ENCODE data around the gene USB1. TPM values are rescaled to one million over a fixed set of nuclear protein-coding genes. Genes with fewer than 3 reads are reported as not detected.

Gene USB1
- total RNA-seq, 1 experiment from 2014 or later: 18.7 TPM

- no peaks in the 10 kb centered on the region for H3K36me3 ChIP-seq (ENCODE audit: low read depth, low read length)
- no peaks in the 10 kb centered on the region for H3K9me3 ChIP-seq (ENCODE audit: low read length)
- CTCF ChIA-PET: no interaction called here
- no peak overlapping the region for H3K27ac ChIP-seq (ENCODE audit: low read length)
- H3K4me2 ChIP-seq (ENCODE audit: low read length): no peak overlapping the region
- H4K20me1 ChIP-seq (ENCODE audit: low read length): no peaks in the 10 kb centered on the region
- H3K79me2 ChIP-seq (ENCODE audit: low read length): no peaks in the 10 kb centered on the region
- no TSS peak for BruUV-seq (replicated peaks)
- H3K9me2 ChIP-seq (replicated peaks; ENCODE audit: low read length): no peaks in the 10 kb centered on the region
- POLR2A ChIA-PET (ENCODE audit: unreplicated experiment): no interaction called here
- H3K4me1 ChIP-seq (ENCODE audit: insufficient read depth, low read length): no peaks in the 10 kb centered on the region
- no peaks in the 10 kb centered on the region for H3K27me3 ChIP-seq (ENCODE audit: low read length)
- DNase-seq (no peak), ATAC-seq (no peak)
- no peak overlapping the region for H3K4me3 ChIP-seq (ENCODE audit: low read length)
- TF ChIP-seq EZH2 (IDR thresholded peaks at IDR 0.05; ENCODE audit: low read length, unreplicated experiment) (no peak), EZH2phosphoT487 (IDR thresholded peaks at IDR 0.05; ENCODE audit: borderline replicate concordance, low read length) (no peak), CTCF (conservative IDR thresholded peaks at IDR 0.05; ENCODE audit: low read depth, low read length) (no peak)
- no peak overlapping the region for H3K9ac ChIP-seq (ENCODE audit: low read length)
- H3F3A ChIP-seq (ENCODE audit: low read length, unreplicated experiment): no peaks in the 10 kb centered on the region
- H2AFZ ChIP-seq (ENCODE audit: low read length): no peak overlapping the region
- intact Hi-C loops (cut with micrococcal nuclease): no loop called here
Observed at GRCh38 chr16:58040496-58040846, 39.3 kb downstream of the USB1 start.

- H4K20me1 ChIP-seq (ENCODE audit: low read length): no peaks in the 10 kb centered on the region
- no peak overlapping the region for H3K4me2 ChIP-seq (ENCODE audit: low read length)
- no peaks in the 10 kb centered on the region for H3K79me2 ChIP-seq (ENCODE audit: low read length)
- BruUV-seq (replicated peaks): no TSS peak
- ChIA-PET CTCF (no interaction called here), POLR2A (ENCODE audit: unreplicated experiment) (no interaction called here)
- TF ChIP-seq CTCF (conservative IDR thresholded peaks at IDR 0.05; ENCODE audit: low read depth, low read length) (no peak), EZH2phosphoT487 (IDR thresholded peaks at IDR 0.05; ENCODE audit: borderline replicate concordance, low read length) (no peak), EZH2 (IDR thresholded peaks at IDR 0.05; ENCODE audit: low read length, unreplicated experiment) (no peak)
- H3K27me3 ChIP-seq (ENCODE audit: low read length): no peaks in the 10 kb centered on the region
- no peak overlapping the region for H3K9ac ChIP-seq (ENCODE audit: low read length)
- ATAC-seq (no peak), DNase-seq (no peak)
- H2AFZ ChIP-seq (ENCODE audit: low read length): no peak overlapping the region
- no peaks in the 10 kb centered on the region for H3K36me3 ChIP-seq (ENCODE audit: low read depth, low read length)
- H3K4me3 ChIP-seq (ENCODE audit: low read length): no peak overlapping the region
- no peaks in the 10 kb centered on the region for H3K4me1 ChIP-seq (ENCODE audit: insufficient read depth, low read length)
- H3K27ac ChIP-seq (ENCODE audit: low read length): no peak overlapping the region
- no peaks in the 10 kb centered on the region for H3F3A ChIP-seq (ENCODE audit: low read length, unreplicated experiment)
- intact Hi-C loops (cut with micrococcal nuclease): no loop called here
- no peaks in the 10 kb centered on the region for H3K9me3 ChIP-seq (ENCODE audit: low read length)
- no peaks in the 10 kb centered on the region for H3K9me2 ChIP-seq (replicated peaks; ENCODE audit: low read length)
Observed at GRCh38 chr16:58040945-58041627, 39.9 kb downstream of the USB1 start.

- H3K27ac ChIP-seq (ENCODE audit: low read length): no peak overlapping the region
- TF ChIP-seq EZH2 (IDR thresholded peaks at IDR 0.05; ENCODE audit: low read length, unreplicated experiment) (no peak), EZH2phosphoT487 (IDR thresholded peaks at IDR 0.05; ENCODE audit: borderline replicate concordance, low read length) (no peak), CTCF (conservative IDR thresholded peaks at IDR 0.05; ENCODE audit: low read depth, low read length) (no peak)
- H3K79me2 ChIP-seq (ENCODE audit: low read length): no peaks in the 10 kb centered on the region
- DNase-seq (no peak), ATAC-seq (no peak)
- no peaks in the 10 kb centered on the region for H4K20me1 ChIP-seq (ENCODE audit: low read length)
- no peaks in the 10 kb centered on the region for H3F3A ChIP-seq (ENCODE audit: low read length, unreplicated experiment)
- ChIA-PET POLR2A (ENCODE audit: unreplicated experiment) (no interaction called here), CTCF (no interaction called here)
- H3K4me1 ChIP-seq (ENCODE audit: insufficient read depth, low read length): no peaks in the 10 kb centered on the region
- H3K9ac ChIP-seq (ENCODE audit: low read length): no peak overlapping the region
- H3K4me3 ChIP-seq (ENCODE audit: low read length): no peak overlapping the region
- H3K36me3 ChIP-seq (ENCODE audit: low read depth, low read length): no peaks in the 10 kb centered on the region
- H3K4me2 ChIP-seq (ENCODE audit: low read length): no peak overlapping the region
- no TSS peak for BruUV-seq (replicated peaks)
- no peaks in the 10 kb centered on the region for H3K27me3 ChIP-seq (ENCODE audit: low read length)
- H3K9me3 ChIP-seq (ENCODE audit: low read length): no peaks in the 10 kb centered on the region
- no peak overlapping the region for H2AFZ ChIP-seq (ENCODE audit: low read length)
- intact Hi-C loops (cut with micrococcal nuclease): no loop called here
- no peaks in the 10 kb centered on the region for H3K9me2 ChIP-seq (replicated peaks; ENCODE audit: low read length)
Observed at GRCh38 chr16:58041628-58041955, 40.4 kb downstream of the USB1 start.
